CD4-positive, CD25-positive, alpha-beta regulatory T cell (primary cell): Measurements from ENCODE around the gene GRK4. TPM values are rescaled to one million over a fixed set of nuclear protein-coding genes. Genes with fewer than 3 reads are reported as not detected.

Experiments
- ATAC-seq, 2 donors: fragments of 150-1000 bp; cut with Tn5 transposase; one replicate each; pipeline ENCODE4 v1.10.0; 2021; ENCODE audit warnings: low read depth in 2 of 2, moderate number of reproducible peaks in 2 of 2, moderate library complexity in 1 of 2
- DNase-seq, 3 donors: peaks; one replicate each; pipeline versions ENCODE4 v3.0.0 to v3.0.0-alpha.2; 2012 to 2022; ENCODE audit warnings: mixed read lengths in 1 of 3
- H3K27ac ChIP-seq: one replicate; pipeline ENCODE4 v1.7.0; 2013; ENCODE audit warnings: mild to moderate bottlenecking, low read length; ENCODE audit not compliant: insufficient read depth, poor library complexity, severe bottlenecking
- H3K27me3 ChIP-seq: one replicate; pipeline ENCODE4 v1.7.0; 2013; ENCODE audit warnings: low read length; ENCODE audit not compliant: control insufficient read depth, insufficient read depth
- H3K36me3 ChIP-seq: one replicate; pipeline ENCODE4 v1.7.0; 2013; ENCODE audit warnings: mild to moderate bottlenecking, low read length, moderate library complexity; ENCODE audit not compliant: control insufficient read depth, insufficient read depth
- H3K4me1 ChIP-seq: 2 replicates; pipeline ENCODE4 v1.7.0; 2013; ENCODE audit warnings: mild to moderate bottlenecking, low read length; ENCODE audit not compliant: insufficient read depth, control insufficient read depth, poor library complexity, severe bottlenecking
- H3K4me3 ChIP-seq: one replicate; pipeline ENCODE4 v1.7.0; 2013; ENCODE audit warnings: low read depth, mild to moderate bottlenecking, low read length, moderate library complexity
- H3K9me3 ChIP-seq, 2 experiments: 1 replicate in 1 of 2; 2 replicates in 1 of 2; pipeline ENCODE4 v1.7.0; 2013; ENCODE audit warnings: low read length in 2 of 2, mild to moderate bottlenecking in 1 of 2, moderate library complexity in 1 of 2; ENCODE audit not compliant: control insufficient read depth in 2 of 2
- H3K27ac Mint-ChIP-seq, 3 donors: one replicate each; pipeline ENCODE4 v1.8.0; 2020 to 2022; ENCODE audit warnings: mild to moderate bottlenecking in 3 of 3, mixed read lengths in 3 of 3, moderate library complexity in 2 of 3
- H3K27me3 Mint-ChIP-seq: one replicate; pipeline ENCODE4 v1.8.0; 2022; ENCODE audit warnings: mild to moderate bottlenecking, mixed read lengths
- H3K36me3 Mint-ChIP-seq: one replicate; pipeline ENCODE4 v1.8.0; 2020; ENCODE audit warnings: mixed read lengths
- H3K4me1 Mint-ChIP-seq, 4 donors: one replicate each; pipeline ENCODE4 v1.8.0; 2020 to 2022; ENCODE audit warnings: mixed read lengths in 4 of 4, mild to moderate bottlenecking in 1 of 4
- H3K4me3 Mint-ChIP-seq, 4 donors: one replicate each; pipeline ENCODE4 v1.8.0; 2020 to 2022; ENCODE audit warnings: mild to moderate bottlenecking in 4 of 4, mixed read lengths in 4 of 4, moderate library complexity in 3 of 4
- H3K9me3 Mint-ChIP-seq, 7 donors: one replicate each; pipeline ENCODE4 v1.8.0; 2020 to 2022; ENCODE audit warnings: mixed read lengths in 7 of 7, mild to moderate bottlenecking in 3 of 7, moderate library complexity in 2 of 7
- polyA plus RNA-seq, 4 donors: library from polyadenylated mRNA; unstranded; fragments of 300-500 nt; fragmentation: Illumina TruSeq; gene quantifications; one replicate each; pipeline ENCODE4 v1.2.3, GENCODE V29; 2021
- total RNA-seq: library from RNA; stranded (reverse); gene quantifications from one replicate; pipeline ENCODE4 v1.2.3, GENCODE V29; 2022

Gene GRK4
- total and polyA plus RNA-seq, 5 donors from 2014 or later = 0.64 to 2.8 (median 1.2) TPM

- Mint-ChIP-seq H3K27me3 (no peaks in the 10 kb centered on the region), H3K36me3 (peaks cover 36% of the 10 kb centered on the region), H3K9me3 (no peaks in the 10 kb centered on the region), H3K4me3 (no peak overlapping the region), H3K4me1 (peaks cover 0 to 22% (median 12%) of the 10 kb centered on the region in 4 donors), H3K27ac (no peak overlapping the region)
- ATAC-seq (no peak), DNase-seq (no peak)
- Histone ChIP-seq H3K9me3 (no peaks in the 10 kb centered on the region), H3K4me1 (peaks cover 22% of the 10 kb centered on the region), H3K36me3 (peaks cover 67% of the 10 kb centered on the region), H3K4me3 (no peak overlapping the region), H3K27ac (no peak overlapping the region), H3K27me3 (no peaks in the 10 kb centered on the region)
These were observed 35.7 kb upstream of the GRK4 start for GRCh38 chr4:2927696-2928075.

GRCh38 chr4:2928242-2929176 is 34.9 kb upstream of the GRK4 start:
- H3K4me3 Mint-ChIP-seq = peak overlapping the region in 3 of 4 donors; percentile 18 to 55 (median 29)
- no peaks in the 10 kb centered on the region for H3K27me3 Mint-ChIP-seq
- Histone ChIP-seq H3K27me3 (no peaks in the 10 kb centered on the region), H3K9me3 (no peaks in the 10 kb centered on the region), H3K27ac (no peak overlapping the region), H3K36me3 (peaks cover 62% of the 10 kb centered on the region), H3K4me1 (peaks cover 22% of the 10 kb centered on the region), H3K4me3 (no peak overlapping the region)
- DNase-seq (no peak), ATAC-seq (no peak)
- H3K4me1 Mint-ChIP-seq = peaks cover 0 to 23% (median 13%) of the 10 kb centered on the region in 4 donors
- H3K36me3 Mint-ChIP-seq = peaks cover 32% of the 10 kb centered on the region
- H3K9me3 Mint-ChIP-seq = no peaks in the 10 kb centered on the region
- H3K27ac Mint-ChIP-seq = peak overlapping the region; percentile 29 to 76 (median 46)

- Histone ChIP-seq H3K4me3 (no peak overlapping the region), H3K9me3 (no peaks in the 10 kb centered on the region), H3K27ac (no peak overlapping the region), H3K27me3 (no peaks in the 10 kb centered on the region), H3K4me1 (peaks cover 27% of the 10 kb centered on the region), H3K36me3 (peaks cover 56% of the 10 kb centered on the region)
- Mint-ChIP-seq H3K27me3 (no peaks in the 10 kb centered on the region), H3K36me3 (peaks cover 28% of the 10 kb centered on the region), H3K4me3 (peak overlapping the region in 1 of 4 donors; percentile 41), H3K9me3 (no peaks in the 10 kb centered on the region), H3K4me1 (peaks cover 0 to 21% (median 11%) of the 10 kb centered on the region in 4 donors), H3K27ac (peak overlapping the region in 1 of 3 donors; percentile 76)
- DNase-seq (no peak), ATAC-seq (no peak)
These were observed 33.9 kb upstream of the GRK4 start for GRCh38 chr4:2929469-2929868.

- Histone ChIP-seq H3K9me3 (no peaks in the 10 kb centered on the region), H3K27me3 (no peaks in the 10 kb centered on the region), H3K4me1 (peaks cover 28% of the 10 kb centered on the region), H3K36me3 (peaks cover 48% of the 10 kb centered on the region), H3K27ac (peak overlapping the region; percentile 25), H3K4me3 (no peak overlapping the region)
- H3K27ac Mint-ChIP-seq = peak overlapping the region in 2 of 3 donors; percentile 59 to 76
- no peaks in the 10 kb centered on the region for H3K9me3 Mint-ChIP-seq
- H3K4me3 Mint-ChIP-seq = peak overlapping the region in 2 of 4 donors; percentile 41 to 58
- no peak for DNase-seq
- H3K27me3 Mint-ChIP-seq = no peaks in the 10 kb centered on the region
- ATAC-seq = no peak
- peaks cover 0 to 21% (median 11%) of the 10 kb centered on the region in 4 donors for H3K4me1 Mint-ChIP-seq
- peaks cover 23% of the 10 kb centered on the region for H3K36me3 Mint-ChIP-seq
These were observed 33.1 kb upstream of the GRK4 start for GRCh38 chr4:2930135-2930757.

- Mint-ChIP-seq H3K4me3 (peak overlapping the region in 1 of 4 donors; percentile 86), H3K9me3 (no peaks in the 10 kb centered on the region), H3K36me3 (peaks cover 21% of the 10 kb centered on the region), H3K27ac (peak overlapping the region in 1 of 3 donors; percentile 26), H3K4me1 (peaks cover 4 to 27% (median 14%) of the 10 kb centered on the region in 4 donors), H3K27me3 (no peaks in the 10 kb centered on the region)
- peak overlapping the region; percentile 72 for H3K27ac ChIP-seq
- no peak for ATAC-seq
- H3K4me1 ChIP-seq = peaks cover 35% of the 10 kb centered on the region
- no peak for DNase-seq
- peaks cover 42% of the 10 kb centered on the region for H3K36me3 ChIP-seq
- H3K27me3 ChIP-seq = no peaks in the 10 kb centered on the region
- no peaks in the 10 kb centered on the region for H3K9me3 ChIP-seq
- H3K4me3 ChIP-seq = no peak overlapping the region
These were observed 32.4 kb upstream of the GRK4 start for GRCh38 chr4:2930758-2931511.

GRCh38 chr4:2931512-2932301 is 31.7 kb upstream of the GRK4 start:
- Histone ChIP-seq H3K36me3 (peaks cover 34% of the 10 kb centered on the region), H3K27me3 (no peaks in the 10 kb centered on the region), H3K9me3 (no peaks in the 10 kb centered on the region), H3K4me3 (no peak overlapping the region), H3K27ac (peak overlapping the region; percentile 72), H3K4me1 (peaks cover 43% of the 10 kb centered on the region)
- Mint-ChIP-seq H3K4me3 (peak overlapping the region; percentile 75 to 90 (median 88)), H3K4me1 (peaks cover 4 to 35% (median 22%) of the 10 kb centered on the region in 4 donors), H3K36me3 (peaks cover 17% of the 10 kb centered on the region), H3K27me3 (peaks cover under 1% of the 10 kb centered on the region), H3K9me3 (no peaks in the 10 kb centered on the region), H3K27ac (peak overlapping the region; percentile 62 to 83 (median 71))
- peak; percentile 21 to 29 for ATAC-seq
- peak in 2 of 3 donors; percentile 44 to 72 for DNase-seq
